GM12878 (cell line): ENCODE data around the gene NAV2. TPM values are rescaled to one million over a fixed set of nuclear protein-coding genes. Genes with fewer than 3 reads are reported as not detected.

ENCODE experiments used
- ATAC-seq: fragments of 200-7000 bp; cut with Tn5 transposase; 3 replicates; pipeline ENCODE4 v1.9.1; 2020; ENCODE audit warnings: mild to moderate bottlenecking, moderate library complexity
- BruUV-seq: library from RNA; stranded (reverse); fragments of 400-500 nt; replicated peaks from 2 replicates; lab custom pipeline; 2021; lab: Mats Ljungman, UMichigan
- CTCF ChIA-PET: fragments of 300-600 bp; sonication (Branson Sonifier 250); formaldehyde crosslinking; extraction: SDS; loops from one replicate; lab custom pipeline; 2021; ENCODE audit warnings: inconsistent platforms; lab: Yijun Ruan, JAX
- POLR2A ChIA-PET: fragments of 350-600 bp; formaldehyde crosslinking; extraction: SDS; loops from one replicate; lab custom pipeline; 2021; ENCODE audit warnings: inconsistent platforms; lab: Charles Lee
- RAD21 ChIA-PET: fragments of 300-600 bp; sonication (Branson Sonifier 250); formaldehyde crosslinking; loops from one replicate; lab custom pipeline; 2023; ENCODE audit warnings: antibody characterized with exemption; ENCODE audit not compliant: unreplicated experiment; lab: Charles Lee
- SMC1A ChIA-PET: fragments of 300-600 bp; sonication (Branson Sonifier 250); formaldehyde crosslinking; loops from one replicate; lab custom pipeline; 2023; ENCODE audit not compliant: unreplicated experiment, uncharacterized antibody; lab: Charles Lee
- DNase-seq: peaks from one replicate; pipeline ENCODE4 v3.0.0-alpha.2; 2011; ENCODE audit warnings: low read depth, low spot score
- FAIRE-seq: peaks from 3 replicates; lab custom pipeline; 2011; peaks lifted over from hg19 to GRCh38; lab: Jason Lieb, UNC
- H2AFZ ChIP-seq: 2 replicates; pipeline ENCODE4 v1.6.0; 2011; ENCODE audit warnings: low read depth, low read length, control low read depth; ENCODE audit not compliant: control insufficient read depth
- H3K27ac ChIP-seq: 2 replicates; pipeline ENCODE4 v1.5.1; 2011; ENCODE audit warnings: control low read depth; ENCODE audit not compliant: control insufficient read depth, insufficient read depth
- H3K27me3 ChIP-seq, 2 experiments: replicated peaks in 1 of 2; 2 replicates each; pipeline versions ENCODE4 v1.6.0 to v1.6.1; 2011; ENCODE audit warnings: low read length in 1 of 2; ENCODE audit not compliant: control insufficient read depth in 2 of 2, insufficient read depth in 2 of 2
- H3K36me3 ChIP-seq, 2 experiments: 2 replicates each; pipeline ENCODE4 v1.5.1; 2011; ENCODE audit warnings: low read length in 1 of 2; ENCODE audit not compliant: control insufficient read depth in 2 of 2, insufficient read depth in 2 of 2
- H3K4me1 ChIP-seq: 2 replicates; pipeline ENCODE4 v1.6.1; 2011; ENCODE audit warnings: mild to moderate bottlenecking, low read length, moderate library complexity, mixed read lengths; ENCODE audit not compliant: control insufficient read depth, insufficient read depth
- H3K4me2 ChIP-seq: 2 replicates; pipeline ENCODE4 v1.6.0; 2011; ENCODE audit warnings: control low read depth; ENCODE audit not compliant: control insufficient read depth, insufficient read depth
- H3K4me3 ChIP-seq: fragments of 200-600 bp; sonication (generic); 2 replicates; pipeline ENCODE4 v1.5.1; 2016
- H3K79me2 ChIP-seq: 2 replicates; pipeline ENCODE4 v1.6.0; 2011; ENCODE audit warnings: low read length; ENCODE audit not compliant: control insufficient read depth, insufficient read depth
- H3K9ac ChIP-seq: 2 replicates; pipeline ENCODE4 v1.8.0; 2011; ENCODE audit warnings: low read length, control low read depth, mixed read lengths; ENCODE audit not compliant: control insufficient read depth, insufficient read depth
- H3K9me3 ChIP-seq: replicated peaks from 3 replicates; pipeline ENCODE4 v1.5.1; 2011; ENCODE audit warnings: mild to moderate bottlenecking, low read length; ENCODE audit not compliant: control insufficient read depth, insufficient read depth
- H4K20me1 ChIP-seq: 2 replicates; pipeline ENCODE4 v1.6.0; 2011; ENCODE audit not compliant: control insufficient read depth, insufficient read depth
- ASH2L ChIP-seq: fragments of 300-600, 200-600 bp; sonication (generic); IDR thresholded peaks from 2 replicates; pipeline ENCODE4 v1.6.1; 2017; ENCODE audit warnings: low read depth, mild to moderate bottlenecking, borderline replicate concordance
- ATF7 ChIP-seq: fragments of 450-650 bp; IDR thresholded peaks from 2 replicates; pipeline ENCODE4 v1.6.1; 2016; ENCODE audit warnings: low read depth, mild to moderate bottlenecking
- CHD4 ChIP-seq: fragments of 200-600 bp; sonication (generic); IDR thresholded peaks from 2 replicates; pipeline ENCODE4 v1.6.1; 2016; ENCODE audit warnings: mild to moderate bottlenecking
- EED ChIP-seq: sonication (generic); IDR thresholded peaks from 2 replicates; pipeline ENCODE4 v1.6.1; 2016; ENCODE audit warnings: antibody characterized with exemption, low read depth
- POLR2A ChIP-seq: IDR thresholded peaks from 2 replicates; pipeline ENCODE4 v1.6.1; 2011; ENCODE audit warnings: low read depth, mild to moderate bottlenecking, low read length
- RFX5 ChIP-seq: IDR thresholded peaks from 2 replicates; pipeline ENCODE4 v1.6.1; 2011; ENCODE audit warnings: low read depth, low read length, improper control_type of control experiment
- RUNX3 ChIP-seq: IDR thresholded peaks from 2 replicates; pipeline ENCODE4 v1.6.1; 2012; ENCODE audit warnings: low read length, inconsistent platforms
- SIX5 ChIP-seq: IDR thresholded peaks from 2 replicates; pipeline ENCODE4 v1.6.1; 2011; ENCODE audit warnings: mild to moderate bottlenecking, low read depth, low read length, moderate library complexity; ENCODE audit not compliant: severe bottlenecking
- SMAD5 ChIP-seq: IDR thresholded peaks from 2 replicates; pipeline ENCODE4 v1.6.1; 2016; ENCODE audit warnings: antibody characterized with exemption, low read depth
- SP1 ChIP-seq: IDR thresholded peaks from one replicate; pipeline ENCODE4 v1.6.1; 2011; ENCODE audit warnings: low read depth, low read length
- STAT1 ChIP-seq: fragments of 450-650 bp; conservative IDR thresholded peaks from 2 replicates; pipeline ENCODE4 v1.6.1; 2014; ENCODE audit warnings: antibody characterized with exemption, mild to moderate bottlenecking
- ZNF217 ChIP-seq: fragments of 450-650 bp; IDR thresholded peaks from 2 replicates; pipeline ENCODE4 v1.6.1; 2017; ENCODE audit warnings: antibody characterized with exemption, mild to moderate bottlenecking
- WGBS: methylation state at CpG from one replicate; pipeline ENCODE4 v1.1.6; 2016; ENCODE audit warnings: low lambda C conversion rate; ENCODE audit not compliant: insufficient replicate concordance, insufficient coverage; ENCODE audit errors: missing lambda C conversion rate; 5-methylcytosine and 5-hydroxymethylcytosine counted together
- in situ Hi-C: fragments of 300-500 bp; cut with MboI; formaldehyde crosslinking; loops from 9 replicates; pipeline ENCODE4 v1.14.3; 2018; ENCODE audit warnings: mixed read lengths
- intact Hi-C: fragments of 100-400 bp; cut with micrococcal nuclease; formaldehyde crosslinking; loops from one replicate; pipeline ENCODE4 v1.14.2; 2022; ENCODE audit not compliant: unreplicated experiment
- polyA plus RNA-seq, 11 experiments: library from polyadenylated mRNA; depleted of rRNA in 4 of 11; unstranded in 6 of 11; stranded (reverse) in 5 of 11; fragments of >200 nt; fragmentation: Nextera tagmentation in 4 of 11; fragmentation: Illumina TruSeq in 1 of 11; extraction: Ambion mirVana in 4 of 11; extraction: Trizol in 1 of 11; gene quantifications; 1 replicate in 1 of 11; 2 replicates in 10 of 11; pipeline versions ENCODE4 v1.2.1 to v1.2.3, GENCODE V29; 2011 to 2016; ENCODE audit warnings: inconsistent platforms in 2 of 11, missing spikeins in 2 of 11, low read depth in 1 of 11
- total RNA-seq, 4 experiments: library from RNA; depleted of rRNA in 3 of 4; stranded (reverse); fragments of >200 nt in 3 of 4; fragmentation: Illumina TruSeq in 1 of 4; extraction: Trizol in 1 of 4; gene quantifications; 2 replicates each; pipeline versions ENCODE4 v1.2.1 to v1.2.3, GENCODE V29; 2013 to 2021
- TF ChIP-seq, protein P1 (sequence below): fragments of 450-650 bp; IDR thresholded peaks from 2 replicates; pipeline ENCODE4 v1.6.1; 2017; ENCODE audit warnings: borderline replicate concordance
- TF ChIP-seq, protein P2 (sequence below): fragments of 450-650 bp; IDR thresholded peaks from 2 replicates; pipeline ENCODE4 v1.6.1; 2016; ENCODE audit warnings: mild to moderate bottlenecking, moderate library complexity, borderline replicate concordance

The NAV2 gene
- total and polyA plus RNA-seq, 10 of the 15 experiments (the other 5 are each of a cell fraction or from before 2014, with no cell fraction given) = 0.35 to 6.1 (median 1.1) TPM

DNA sequence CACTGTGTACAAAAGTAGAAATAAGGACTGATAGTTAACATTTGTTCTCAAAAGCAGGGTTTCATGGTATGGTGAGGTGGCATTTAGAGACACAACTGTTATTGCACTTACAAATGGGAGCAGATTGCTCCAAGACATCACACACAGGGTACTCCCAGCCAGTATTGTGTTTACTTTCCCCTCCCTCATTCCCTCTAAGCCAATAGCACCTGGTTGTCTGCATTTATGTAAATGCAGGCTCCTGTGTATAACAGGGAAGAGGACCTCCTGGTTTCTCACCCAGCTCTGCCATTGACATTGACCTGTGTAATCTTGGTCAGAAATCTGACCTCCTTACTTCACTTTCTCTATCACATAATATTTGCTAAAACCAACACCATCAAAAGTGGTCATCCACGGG lies 154.4 kb downstream of the NAV2 start:
- Histone ChIP-seq H3K36me3 (no peaks in the 10 kb centered on the region), H3K9ac (no peak overlapping the region), H3K27ac (no peak overlapping the region), H3K79me2 (no peaks in the 10 kb centered on the region), H3K4me3 (no peak overlapping the region), H2AFZ (no peak overlapping the region), H3K9me3 (no peaks in the 10 kb centered on the region), H4K20me1 (no peaks in the 10 kb centered on the region), H3K4me2 (no peak overlapping the region), H3K4me1 (no peaks in the 10 kb centered on the region), H3K27me3 (no peaks in the 10 kb centered on the region)
- intact Hi-C loops = no loop called here
- DNase-seq (no peak), ATAC-seq (no peak), FAIRE-seq (no peak)
- ChIA-PET RAD21 (no interaction called here), SMC1A (no interaction called here), CTCF (no interaction called here), POLR2A (no interaction called here)
- BruUV-seq = no TSS peak
- TF ChIP-seq ASH2L (no peak), ATF7 (no peak), RFX5 (no peak), RUNX3 (no peak), STAT1 (no peak), CHD4 (no peak)
- in situ Hi-C loops = no loop called here
- 0% methylated on average over 1 of the region's 1 CpG for WGBS

DNA sequence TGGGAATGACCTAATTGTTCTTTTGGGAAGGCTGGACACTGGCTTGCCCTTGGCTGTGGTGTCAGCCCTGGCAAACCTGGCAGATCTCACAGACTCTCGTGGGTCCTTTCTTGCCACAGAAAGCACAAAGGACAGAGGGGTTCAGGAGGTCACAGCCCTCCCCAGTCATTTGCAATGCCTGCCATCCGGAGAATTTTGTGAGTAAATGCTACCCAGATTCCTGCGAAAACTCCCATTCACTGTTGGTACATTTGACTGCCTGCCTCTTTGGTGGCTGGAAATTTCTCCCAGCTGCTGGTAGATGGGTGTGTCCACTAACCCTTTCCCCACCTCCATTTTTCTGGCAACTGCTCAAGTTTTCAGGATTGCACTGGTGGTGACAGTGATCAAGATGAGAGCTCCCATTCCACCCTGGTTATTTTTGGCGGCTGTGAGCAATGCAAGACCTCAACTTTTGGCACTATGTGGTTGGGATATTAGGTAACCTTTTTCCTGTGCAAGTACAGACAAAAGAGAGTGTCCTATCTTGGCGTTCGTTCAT lies 155.7 kb downstream of the NAV2 start:
- no TSS peak for BruUV-seq
- ChIA-PET RAD21 (no interaction called here), POLR2A (no interaction called here)
- TF ChIP-seq RUNX3 (no peak), SMAD5 (no peak), EED (no peak), SIX5 (no peak), ZNF217 (no peak), POLR2A (no peak), SP1 (no peak)
- TF ChIP-seq, protein P1, sequence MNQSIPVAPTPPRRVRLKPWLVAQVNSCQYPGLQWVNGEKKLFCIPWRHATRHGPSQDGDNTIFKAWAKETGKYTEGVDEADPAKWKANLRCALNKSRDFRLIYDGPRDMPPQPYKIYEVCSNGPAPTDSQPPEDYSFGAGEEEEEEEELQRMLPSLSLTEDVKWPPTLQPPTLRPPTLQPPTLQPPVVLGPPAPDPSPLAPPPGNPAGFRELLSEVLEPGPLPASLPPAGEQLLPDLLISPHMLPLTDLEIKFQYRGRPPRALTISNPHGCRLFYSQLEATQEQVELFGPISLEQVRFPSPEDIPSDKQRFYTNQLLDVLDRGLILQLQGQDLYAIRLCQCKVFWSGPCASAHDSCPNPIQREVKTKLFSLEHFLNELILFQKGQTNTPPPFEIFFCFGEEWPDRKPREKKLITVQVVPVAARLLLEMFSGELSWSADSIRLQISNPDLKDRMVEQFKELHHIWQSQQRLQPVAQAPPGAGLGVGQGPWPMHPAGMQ = no peak
- TF ChIP-seq, protein P2, sequence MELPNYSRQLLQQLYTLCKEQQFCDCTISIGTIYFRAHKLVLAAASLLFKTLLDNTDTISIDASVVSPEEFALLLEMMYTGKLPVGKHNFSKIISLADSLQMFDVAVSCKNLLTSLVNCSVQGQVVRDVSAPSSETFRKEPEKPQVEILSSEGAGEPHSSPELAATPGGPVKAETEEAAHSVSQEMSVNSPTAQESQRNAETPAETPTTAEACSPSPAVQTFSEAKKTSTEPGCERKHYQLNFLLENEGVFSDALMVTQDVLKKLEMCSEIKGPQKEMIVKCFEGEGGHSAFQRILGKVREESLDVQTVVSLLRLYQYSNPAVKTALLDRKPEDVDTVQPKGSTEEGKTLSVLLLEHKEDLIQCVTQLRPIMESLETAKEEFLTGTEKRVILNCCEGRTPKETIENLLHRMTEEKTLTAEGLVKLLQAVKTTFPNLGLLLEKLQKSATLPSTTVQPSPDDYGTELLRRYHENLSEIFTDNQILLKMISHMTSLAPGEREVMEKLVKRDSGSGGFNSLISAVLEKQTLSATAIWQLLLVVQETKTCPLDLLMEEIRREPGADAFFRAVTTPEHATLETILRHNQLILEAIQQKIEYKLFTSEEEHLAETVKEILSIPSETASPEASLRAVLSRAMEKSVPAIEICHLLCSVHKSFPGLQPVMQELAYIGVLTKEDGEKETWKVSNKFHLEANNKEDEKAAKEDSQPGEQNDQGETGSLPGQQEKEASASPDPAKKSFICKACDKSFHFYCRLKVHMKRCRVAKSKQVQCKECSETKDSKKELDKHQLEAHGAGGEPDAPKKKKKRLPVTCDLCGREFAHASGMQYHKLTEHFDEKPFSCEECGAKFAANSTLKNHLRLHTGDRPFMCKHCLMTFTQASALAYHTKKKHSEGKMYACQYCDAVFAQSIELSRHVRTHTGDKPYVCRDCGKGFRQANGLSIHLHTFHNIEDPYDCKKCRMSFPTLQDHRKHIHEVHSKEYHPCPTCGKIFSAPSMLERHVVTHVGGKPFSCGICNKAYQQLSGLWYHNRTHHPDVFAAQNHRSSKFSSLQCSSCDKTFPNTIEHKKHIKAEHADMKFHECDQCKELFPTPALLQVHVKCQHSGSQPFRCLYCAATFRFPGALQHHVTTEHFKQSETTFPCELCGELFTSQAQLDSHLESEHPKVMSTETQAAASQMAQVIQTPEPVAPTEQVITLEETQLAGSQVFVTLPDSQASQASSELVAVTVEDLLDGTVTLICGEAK = no peak

More for the DNA sequence above, 155.7 kb downstream of the NAV2 start:
- ATAC-seq = no peak
- H3K27me3 ChIP-seq = no peaks in the 10 kb centered on the region
- in situ Hi-C loops = no loop called here
- no peak for DNase-seq
- no peak overlapping the region for H3K4me3 ChIP-seq
- 56% methylated on average over 6 of the region's 6 CpGs for WGBS
- H3K4me2 ChIP-seq = no peak overlapping the region
- H3K79me2 ChIP-seq = no peaks in the 10 kb centered on the region
- no peaks in the 10 kb centered on the region for H3K36me3 ChIP-seq
- intact Hi-C loops = no loop called here
- no peaks in the 10 kb centered on the region for H3K9me3 ChIP-seq
- no peak for FAIRE-seq
- no peak overlapping the region for H3K9ac ChIP-seq
- no peak overlapping the region for H2AFZ ChIP-seq
- SMC1A ChIA-PET = interaction anchor here (0.6 kb wide), 1 partner anchor 18 kb away, joined by 3 read pairs; no protein-coding TSS in a partner anchor
- no peaks in the 10 kb centered on the region for H3K4me1 ChIP-seq
- H3K27ac ChIP-seq = no peak overlapping the region
- CTCF ChIA-PET = no interaction called here
- H4K20me1 ChIP-seq = no peaks in the 10 kb centered on the region
